Keratinocyte (primary cell): ENCODE measurements around the gene TMOD1.

Experiments
- EZH2 ChIP-seq: IDR thresholded peaks from one replicate; pipeline ENCODE4 v1.6.1; 2012; ENCODE audit warnings: inconsistent platforms, mild to moderate bottlenecking, low read length, moderate library complexity
- TF ChIP-seq, protein P1 (sequence below), 3 experiments: IDR thresholded peaks in 1 of 3; conservative IDR thresholded peaks in 1 of 3; optimal IDR thresholded peaks in 1 of 3; 2 replicates in 2 of 3; 3 replicates in 1 of 3; pipeline versions ENCODE3 to v1.5.1; 2011; ENCODE audit warnings: low read length in 3 of 3, mild to moderate bottlenecking in 3 of 3, moderate library complexity in 2 of 3, control low read depth in 1 of 3, inconsistent platforms in 1 of 3; ENCODE audit not compliant: insufficient read depth in 2 of 3; ENCODE audit errors: extremely low read depth in 1 of 3

DNA sequence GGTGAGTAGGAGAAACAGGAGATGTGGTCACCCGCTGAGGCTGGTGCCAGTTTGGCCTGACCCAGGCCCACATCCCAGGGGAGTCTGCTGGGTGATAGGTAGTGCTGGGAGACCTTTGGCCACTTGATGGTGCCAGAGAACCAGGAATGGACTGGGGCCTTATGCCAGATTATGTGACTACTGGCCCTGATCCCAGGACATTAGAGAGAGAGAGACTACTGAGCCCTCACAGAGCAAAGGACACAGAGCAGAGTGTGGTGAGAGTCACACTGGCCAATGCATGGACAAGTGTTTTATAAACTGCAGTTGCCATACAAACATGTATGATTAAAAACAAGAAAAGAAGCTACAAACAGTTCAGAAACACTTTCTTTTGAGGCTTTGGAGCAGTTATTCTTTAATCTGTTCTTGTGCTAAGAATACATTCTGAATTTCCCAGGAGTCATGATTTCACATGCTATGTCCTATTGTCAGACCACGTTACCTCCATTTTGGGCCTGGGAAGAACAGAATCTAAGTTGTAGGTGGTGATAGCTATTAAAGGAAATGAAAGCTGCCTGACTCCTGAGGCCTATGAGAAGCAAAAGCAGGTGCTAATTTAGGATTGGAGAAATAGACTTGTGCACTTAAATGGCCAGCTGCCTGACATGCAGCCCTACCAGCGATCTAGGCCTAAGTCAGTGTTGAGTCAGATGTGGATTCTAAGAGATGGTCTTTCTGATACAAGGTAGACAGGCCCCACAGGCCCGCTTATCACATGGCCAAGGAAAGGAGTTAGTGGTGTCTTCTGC is 32.6 kb upstream of the TMOD1 start:
- no peak for TF ChIP-seq EZH2
- TF ChIP-seq, protein P1, sequence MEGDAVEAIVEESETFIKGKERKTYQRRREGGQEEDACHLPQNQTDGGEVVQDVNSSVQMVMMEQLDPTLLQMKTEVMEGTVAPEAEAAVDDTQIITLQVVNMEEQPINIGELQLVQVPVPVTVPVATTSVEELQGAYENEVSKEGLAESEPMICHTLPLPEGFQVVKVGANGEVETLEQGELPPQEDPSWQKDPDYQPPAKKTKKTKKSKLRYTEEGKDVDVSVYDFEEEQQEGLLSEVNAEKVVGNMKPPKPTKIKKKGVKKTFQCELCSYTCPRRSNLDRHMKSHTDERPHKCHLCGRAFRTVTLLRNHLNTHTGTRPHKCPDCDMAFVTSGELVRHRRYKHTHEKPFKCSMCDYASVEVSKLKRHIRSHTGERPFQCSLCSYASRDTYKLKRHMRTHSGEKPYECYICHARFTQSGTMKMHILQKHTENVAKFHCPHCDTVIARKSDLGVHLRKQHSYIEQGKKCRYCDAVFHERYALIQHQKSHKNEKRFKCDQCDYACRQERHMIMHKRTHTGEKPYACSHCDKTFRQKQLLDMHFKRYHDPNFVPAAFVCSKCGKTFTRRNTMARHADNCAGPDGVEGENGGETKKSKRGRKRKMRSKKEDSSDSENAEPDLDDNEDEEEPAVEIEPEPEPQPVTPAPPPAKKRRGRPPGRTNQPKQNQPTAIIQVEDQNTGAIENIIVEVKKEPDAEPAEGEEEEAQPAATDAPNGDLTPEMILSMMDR (optimal IDR thresholded peaks at IDR 0.05 in 1 of 3, IDR thresholded peaks at IDR 0.05 in 1 of 3, conservative IDR thresholded peaks at IDR 0.05 in 1 of 3; ENCODE audit: extremely low read depth in 1 of 3, insufficient read depth in 2 of 3, low read length in 3 of 3): peak; percentile 77 to 85 (median 80)
